KOPT-K1 (cell line): ENCODE measurements around the gene PLVAP.

Experiments used
- H3K27ac ChIP-seq: fragments of 200-600 bp; sonication (generic); 2 replicates; pipeline ENCODE4 v1.5.1; 2016; ENCODE audit warnings: antibody characterized with exemption, mild to moderate bottlenecking, low read depth, low read length; ENCODE audit not compliant: poor library complexity, severe bottlenecking
- H3K36me3 ChIP-seq: fragments of 200-600 bp; sonication (generic); 2 replicates; pipeline ENCODE4 v1.5.1; 2017; ENCODE audit warnings: antibody characterized with exemption, mild to moderate bottlenecking, low read length, moderate library complexity; ENCODE audit not compliant: insufficient read depth
- H3K9me3 ChIP-seq: fragments of 200-600 bp; sonication (generic); 2 replicates; pipeline ENCODE4 v1.5.1; 2017; ENCODE audit warnings: antibody characterized with exemption, low read length, mild to moderate bottlenecking; ENCODE audit not compliant: insufficient read depth, poor library complexity, severe bottlenecking

PLVAP gene

GRCh38 chr19:17406046-17406886, 29.1 kb upstream of the PLVAP start:
- Histone ChIP-seq H3K27ac (peak overlapping the region; percentile 85), H3K36me3 (peaks cover 18% of the 10 kb centered on the region), H3K9me3 (no peaks in the 10 kb centered on the region)

DNA sequence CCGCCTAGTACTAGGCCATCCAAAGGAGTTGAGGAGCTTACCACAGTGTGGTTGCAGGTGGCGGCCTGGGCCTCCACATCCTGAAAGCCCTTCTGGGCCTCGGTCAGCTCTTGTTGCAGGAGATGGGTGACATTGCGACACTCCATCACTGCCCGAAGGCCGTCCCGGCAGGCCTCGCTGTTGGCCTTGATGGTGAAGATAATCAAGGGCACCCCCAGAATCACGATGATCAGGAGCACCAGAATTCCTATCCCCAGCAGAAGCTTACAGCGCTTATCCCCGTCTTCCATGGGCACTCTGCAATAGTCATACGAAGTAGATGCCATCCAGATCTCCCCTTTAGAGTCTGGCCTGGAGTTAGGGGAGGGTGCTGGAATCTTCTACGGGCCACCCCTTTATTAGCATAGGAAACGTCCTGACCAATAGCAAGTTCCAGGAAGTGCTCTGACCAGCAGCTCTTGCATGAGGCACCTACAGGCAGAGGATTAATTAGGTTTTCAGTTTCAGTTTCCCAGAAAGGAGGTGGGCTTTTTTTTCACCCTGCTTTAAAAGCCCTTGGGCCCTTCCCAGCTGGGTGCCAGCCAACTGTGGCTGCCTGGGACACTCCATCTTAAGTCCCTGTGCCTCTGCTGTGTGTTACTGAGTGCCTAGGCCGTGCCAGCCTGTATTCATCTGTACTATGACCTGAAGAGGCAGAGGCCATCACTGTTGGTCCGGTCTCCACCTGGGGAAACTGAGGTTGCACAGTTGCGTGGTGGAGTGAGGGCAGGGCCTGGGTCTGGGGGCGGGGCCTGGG, 28.3 kb upstream of the PLVAP start, which contains the start of gene BST2:
BST2 (minus strand) TSS at position 381 of the 796 bp plus-strand sequence; CDS start at position 326, 55 bp downstream.
- H3K27ac ChIP-seq: peak within 1 kb of the TSS; percentile 85
- H3K9me3 ChIP-seq: no peaks in the 10 kb centered on the region
- peaks cover 23% of the 10 kb centered on the region for H3K36me3 ChIP-seq

DNA sequence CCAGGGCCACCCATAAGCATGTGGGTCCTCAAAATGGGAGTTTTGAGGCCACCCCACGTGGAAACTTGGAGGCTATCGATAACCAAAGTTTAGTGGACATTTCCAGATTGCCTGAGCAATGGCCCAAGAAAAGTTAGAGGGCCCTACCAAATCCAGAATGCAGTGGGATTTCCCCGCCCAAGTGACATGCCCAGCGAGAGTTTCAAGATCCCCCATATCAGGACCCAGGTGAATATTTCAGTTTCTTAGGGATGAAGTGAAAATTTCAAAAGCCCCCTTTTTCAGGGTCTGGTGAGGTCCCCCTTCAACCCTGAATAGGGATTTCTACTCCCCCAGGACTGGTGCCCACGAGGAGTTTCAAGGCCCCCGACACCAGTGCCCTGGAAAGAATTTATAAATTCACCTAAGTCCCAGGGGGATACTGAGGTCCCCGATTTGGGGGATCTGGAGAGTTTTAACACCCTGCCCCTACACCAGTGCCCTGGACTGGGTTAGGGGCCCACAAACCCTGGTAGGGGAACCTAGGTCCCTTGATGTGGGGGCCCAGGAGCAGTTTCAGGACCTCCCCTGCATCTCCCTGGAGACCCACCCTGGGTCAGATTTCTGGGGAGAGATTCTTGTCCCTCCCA, 27.6 kb upstream of the PLVAP start:
- peak overlapping the region; percentile 85 for H3K27ac ChIP-seq
- no peaks in the 10 kb centered on the region for H3K9me3 ChIP-seq
- peaks cover 30% of the 10 kb centered on the region for H3K36me3 ChIP-seq

DNA sequence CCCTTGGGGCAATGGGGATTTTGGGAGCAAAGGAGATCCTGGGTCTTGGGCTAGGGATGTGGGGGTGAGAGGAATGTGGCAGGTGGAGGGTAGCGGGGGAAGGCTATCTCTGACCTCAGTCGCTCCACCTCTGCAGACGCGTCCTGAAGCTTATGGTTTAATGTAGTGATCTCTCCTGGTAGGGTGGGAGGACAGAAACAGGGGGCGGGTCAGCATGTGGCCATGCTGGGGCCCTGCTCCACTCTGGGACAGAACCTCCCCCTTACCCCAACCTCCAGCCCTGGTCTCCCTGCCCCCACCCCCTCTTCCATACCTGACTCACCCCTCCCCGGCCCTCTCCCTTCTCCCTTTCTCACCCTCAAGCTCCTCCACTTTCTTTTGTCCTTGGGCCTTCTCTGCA, 26.9 kb upstream of the PLVAP start:
- peak overlapping the region; percentile 85 for H3K27ac ChIP-seq

DNA sequence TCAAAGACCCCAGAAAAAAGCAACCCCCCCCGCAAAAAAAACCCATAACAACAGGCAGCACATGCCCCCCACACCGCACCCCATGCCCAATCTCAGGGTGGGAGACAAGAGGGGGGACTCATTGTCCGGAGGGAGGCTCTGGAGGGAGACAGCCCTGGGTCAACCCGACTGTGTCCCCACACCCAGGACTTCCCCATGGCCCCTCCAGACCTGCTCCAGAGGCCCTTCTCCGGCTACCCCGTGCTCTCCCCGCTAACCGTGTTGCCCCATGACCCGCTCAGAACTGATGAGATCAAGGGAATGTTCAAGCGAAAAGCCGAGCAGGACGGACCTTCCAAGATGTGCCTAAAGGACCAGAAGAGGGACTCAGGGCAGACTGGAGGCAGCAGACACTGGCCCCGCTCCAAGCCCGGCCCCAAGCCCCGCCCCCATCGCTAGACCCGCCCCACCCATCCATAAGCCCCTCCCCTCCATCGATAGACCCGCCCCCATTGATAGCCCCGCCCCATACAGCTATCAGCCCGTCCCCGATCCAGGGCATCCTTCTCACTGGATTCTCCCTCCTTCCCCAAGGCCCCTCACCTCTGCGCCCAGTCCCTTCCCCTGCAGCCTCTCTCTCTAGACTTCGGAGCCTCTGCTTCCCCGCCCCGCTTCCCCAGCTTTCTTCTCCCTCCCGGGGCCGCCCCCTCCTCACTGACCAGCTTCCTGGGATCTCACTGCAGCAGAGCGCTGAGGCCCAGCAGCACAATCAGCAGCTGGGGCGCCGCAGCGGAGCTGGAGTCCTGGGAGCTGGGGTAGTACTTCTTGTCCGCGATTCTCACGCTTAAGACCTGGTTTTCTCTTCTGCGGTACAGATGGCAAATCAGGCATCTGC, 26.1 kb upstream of the PLVAP start:
- no peak overlapping the region for H3K27ac ChIP-seq
- H3K36me3 ChIP-seq: peaks cover 32% of the 10 kb centered on the region
- no peaks in the 10 kb centered on the region for H3K9me3 ChIP-seq

More for the DNA sequence above, 26.9 kb upstream of the PLVAP start:
- Histone ChIP-seq H3K9me3 (no peaks in the 10 kb centered on the region), H3K36me3 (peaks cover 32% of the 10 kb centered on the region)

- Histone ChIP-seq H3K36me3 (peaks cover 41% of the 10 kb centered on the region), H3K9me3 (no peaks in the 10 kb centered on the region), H3K27ac (no peak overlapping the region)
Observed at GRCh38 chr19:17401628-17402027, 24.5 kb upstream of the PLVAP start.

DNA sequence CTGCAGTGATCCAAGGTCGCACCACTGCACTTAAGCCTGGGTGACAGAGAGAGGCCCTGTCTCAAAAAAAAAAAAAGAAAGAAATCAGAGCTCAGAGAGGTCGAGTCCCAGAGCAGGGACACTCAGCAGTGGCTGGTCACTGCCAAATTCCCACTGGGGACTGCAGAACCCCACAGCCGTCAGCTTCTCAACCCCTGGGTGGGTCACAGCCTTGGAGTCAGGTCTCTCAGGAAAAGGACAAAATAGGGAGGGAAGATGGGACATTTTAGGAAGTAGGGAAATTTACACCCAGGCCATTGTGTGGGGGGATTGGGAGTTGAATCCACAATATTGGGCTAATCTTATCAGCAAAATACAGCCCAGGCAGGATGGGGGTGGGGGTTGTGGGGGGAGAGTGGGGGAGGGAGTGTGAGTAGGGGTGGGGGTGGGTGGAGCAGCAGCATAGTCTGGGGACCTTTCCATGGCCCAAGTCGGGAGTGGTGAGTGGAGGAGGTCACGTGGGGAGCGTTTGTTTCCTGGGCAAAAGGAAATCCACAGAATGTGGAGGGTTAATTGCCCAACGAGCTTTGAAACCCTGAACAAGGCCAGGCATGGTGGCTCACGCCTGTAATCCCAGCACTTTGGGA, 21.9 kb upstream of the PLVAP start:
- H3K9me3 ChIP-seq: no peaks in the 10 kb centered on the region
- no peak overlapping the region for H3K27ac ChIP-seq
- H3K36me3 ChIP-seq: peaks cover 41% of the 10 kb centered on the region

- Histone ChIP-seq H3K9me3 (no peaks in the 10 kb centered on the region), H3K27ac (peak overlapping the region; percentile 34), H3K36me3 (peaks cover 14% of the 10 kb centered on the region)
Observed at GRCh38 chr19:17394891-17395415, 17.8 kb upstream of the PLVAP start.

DNA sequence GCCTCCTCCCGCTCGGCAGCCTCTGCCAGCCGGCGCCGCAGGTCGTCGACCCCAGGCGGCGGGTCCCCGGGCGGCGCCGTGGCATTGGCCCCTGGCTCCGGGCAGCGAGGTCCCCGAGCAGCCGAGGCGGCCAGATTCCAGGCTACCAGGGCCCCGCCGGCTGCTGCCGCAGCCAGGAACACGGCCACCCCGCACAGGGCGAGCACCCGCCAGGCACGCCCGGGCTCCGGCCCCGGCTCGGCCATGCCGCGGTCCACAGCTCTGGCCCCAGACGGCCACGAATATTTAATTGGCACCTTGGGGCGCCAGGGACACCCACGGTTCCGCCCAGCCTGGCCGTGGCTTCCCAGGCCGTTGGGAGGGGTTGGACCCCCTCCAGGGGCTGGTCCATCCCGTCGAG, 16.8 kb upstream of the PLVAP start, which contains the start of gene CCDC194:
CCDC194 (minus strand) TSS at position 283 of the 400 bp plus-strand sequence; CDS start at position 245, 38 bp downstream.
- peaks cover 10% of the 10 kb centered on the region; the same call in 1 of the 2 replicates for H3K36me3 ChIP-seq
- peaks cover 10% of the 10 kb centered on the region for H3K9me3 ChIP-seq
- peak within 1 kb of the TSS; percentile 34 for H3K27ac ChIP-seq

GRCh38 chr19:17393002-17393401, 15.9 kb upstream of the PLVAP start:
- Histone ChIP-seq H3K36me3 (peaks cover 10% of the 10 kb centered on the region; the same call in 1 of the 2 replicates), H3K27ac (no peak overlapping the region), H3K9me3 (peaks cover 12% of the 10 kb centered on the region)

- Histone ChIP-seq H3K27ac (peak overlapping the region; percentile 8), H3K36me3 (no peaks in the 10 kb centered on the region), H3K9me3 (peaks cover 12% of the 10 kb centered on the region)
Observed at GRCh38 chr19:17391371-17392151, 14.4 kb upstream of the PLVAP start.

- Histone ChIP-seq H3K27ac (no peak overlapping the region), H3K36me3 (no peaks in the 10 kb centered on the region)
Observed at GRCh38 chr19:17390665-17391370, 13.7 kb upstream of the PLVAP start.

More at GRCh38 chr19:17390665-17391370, 13.7 kb upstream of the PLVAP start:
- H3K9me3 ChIP-seq: peaks cover 12% of the 10 kb centered on the region
